OCI-LY3 (cell line): ENCODE data around the gene MTIF2.

ENCODE experiments used
- EZH2phosphoT487 ChIP-seq: fragments of 200-600 bp; shearing (Covaris generic); IDR thresholded peaks from 2 replicates; pipeline ENCODE4 v1.6.1; 2018; ENCODE audit warnings: antibody characterized with exemption, mixed run types, low read depth
- TF ChIP-seq, protein P1 (sequence below): fragments of 200-600, 300-600 bp; sonication (generic); IDR thresholded peaks from 2 replicates; pipeline ENCODE4 v1.5.1; 2014; ENCODE audit warnings: antibody characterized with exemption, low read length, low read depth

DNA sequence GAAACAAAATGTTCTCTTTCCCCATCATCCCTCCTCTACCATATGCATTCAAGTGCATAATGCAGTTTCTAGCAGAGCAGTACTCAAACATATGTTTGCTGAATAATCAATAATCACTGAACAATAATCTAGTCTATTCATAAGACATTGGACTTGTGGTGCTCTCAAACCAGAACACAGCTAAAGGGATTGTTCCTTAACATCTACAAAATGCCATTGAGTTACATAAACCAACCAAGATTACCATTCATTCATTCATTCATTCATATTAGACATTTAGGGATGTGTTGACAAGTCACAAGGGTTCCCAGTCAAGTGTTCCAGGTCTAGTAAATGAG lies 40.8 kb downstream of the MTIF2 start:
- TF ChIP-seq, protein P1, sequence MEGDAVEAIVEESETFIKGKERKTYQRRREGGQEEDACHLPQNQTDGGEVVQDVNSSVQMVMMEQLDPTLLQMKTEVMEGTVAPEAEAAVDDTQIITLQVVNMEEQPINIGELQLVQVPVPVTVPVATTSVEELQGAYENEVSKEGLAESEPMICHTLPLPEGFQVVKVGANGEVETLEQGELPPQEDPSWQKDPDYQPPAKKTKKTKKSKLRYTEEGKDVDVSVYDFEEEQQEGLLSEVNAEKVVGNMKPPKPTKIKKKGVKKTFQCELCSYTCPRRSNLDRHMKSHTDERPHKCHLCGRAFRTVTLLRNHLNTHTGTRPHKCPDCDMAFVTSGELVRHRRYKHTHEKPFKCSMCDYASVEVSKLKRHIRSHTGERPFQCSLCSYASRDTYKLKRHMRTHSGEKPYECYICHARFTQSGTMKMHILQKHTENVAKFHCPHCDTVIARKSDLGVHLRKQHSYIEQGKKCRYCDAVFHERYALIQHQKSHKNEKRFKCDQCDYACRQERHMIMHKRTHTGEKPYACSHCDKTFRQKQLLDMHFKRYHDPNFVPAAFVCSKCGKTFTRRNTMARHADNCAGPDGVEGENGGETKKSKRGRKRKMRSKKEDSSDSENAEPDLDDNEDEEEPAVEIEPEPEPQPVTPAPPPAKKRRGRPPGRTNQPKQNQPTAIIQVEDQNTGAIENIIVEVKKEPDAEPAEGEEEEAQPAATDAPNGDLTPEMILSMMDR, result no peak
- TF ChIP-seq EZH2phosphoT487, result no peak
